Fibroblast of the aortic adventitia (primary cell): ENCODE results near the gene YWHAH. TPM values are rescaled to one million over a fixed set of nuclear protein-coding genes. Genes with fewer than 3 reads are reported as not detected.

ENCODE experiments used
- DNase-seq: peaks from one replicate; pipeline ENCODE4 v3.0.0-alpha.2; 2010; ENCODE audit warnings: low read depth
- H3K4me3 ChIP-seq: 2 replicates; pipeline ENCODE4 v1.5.1; 2011; ENCODE audit warnings: low read depth, mild to moderate bottlenecking, control low read depth, low read length, moderate library complexity
- CTCF ChIP-seq: IDR thresholded peaks from 2 replicates; pipeline ENCODE4 v1.5.1; 2011; ENCODE audit warnings: mild to moderate bottlenecking, low read length, control low read depth, inconsistent platforms; ENCODE audit not compliant: insufficient read depth
- total RNA-seq: library from RNA; depleted of rRNA; stranded (reverse); fragments of >200 nt; gene quantifications from 2 replicates; pipeline ENCODE4 v1.2.3, GENCODE V29; 2012; ENCODE audit warnings: low replicate concordance

The YWHAH gene
- total RNA-seq, 1 donor = 174 TPM

- H3K4me3 ChIP-seq = no peak overlapping the region
- no peak for TF ChIP-seq CTCF
- peak; percentile 22 for DNase-seq
These were observed 32.5 kb upstream of the YWHAH start for GRCh38 chr22:31911565-31912406.

- TF ChIP-seq CTCF = no peak
- no peak overlapping the region for H3K4me3 ChIP-seq
- DNase-seq = peak; percentile 69
These were observed 32.0 kb upstream of the YWHAH start for GRCh38 chr22:31912407-31912743.

DNA sequence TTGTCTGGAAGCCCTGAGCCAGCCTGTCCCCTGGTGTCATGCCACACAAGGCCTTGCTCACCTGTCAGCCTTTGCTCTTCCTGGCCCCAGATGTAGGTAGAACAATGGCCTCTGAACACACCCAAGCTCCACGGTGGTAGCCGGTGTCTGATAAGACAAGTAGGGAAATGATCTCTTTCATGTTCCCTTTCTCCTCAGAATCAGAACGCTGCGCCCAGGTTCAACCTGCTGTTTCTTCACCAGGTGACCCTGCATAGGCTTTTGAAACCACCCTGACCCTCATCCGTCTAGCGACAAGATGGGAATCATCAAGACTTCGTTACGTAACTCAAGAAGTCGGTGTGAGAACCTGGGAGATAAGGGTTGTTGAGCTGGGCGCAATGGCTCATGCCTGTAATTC lies 28.7 kb upstream of the YWHAH start:
- no peak for TF ChIP-seq CTCF
- DNase-seq = no peak
- no peak overlapping the region for H3K4me3 ChIP-seq

- no peak for TF ChIP-seq CTCF
- no peak for DNase-seq
- H3K4me3 ChIP-seq = no peak overlapping the region
These were observed 27.0 kb upstream of the YWHAH start for GRCh38 chr22:31917227-31917921.

DNA sequence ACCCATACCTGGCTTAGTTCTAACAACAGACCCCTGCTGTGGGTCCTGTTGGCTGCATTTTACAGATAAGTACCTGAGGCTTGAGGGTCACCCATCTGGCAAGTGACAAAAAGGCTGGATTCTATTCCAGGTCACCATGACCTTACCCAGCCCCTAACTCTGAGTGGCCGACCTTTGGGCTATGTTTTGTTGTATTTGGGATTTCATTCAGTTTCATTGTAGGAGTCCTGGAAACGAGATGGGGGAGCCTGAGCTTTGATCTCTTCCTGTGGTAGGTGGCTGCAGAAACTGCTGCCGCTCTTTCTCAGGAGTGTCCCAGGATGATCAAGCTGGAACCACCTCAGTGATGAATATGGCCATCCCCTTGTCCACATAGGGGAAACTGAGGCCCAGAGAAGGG lies 24.6 kb upstream of the YWHAH start:
- no peak for DNase-seq
- H3K4me3 ChIP-seq = no peak overlapping the region
- TF ChIP-seq CTCF = no peak

DNA sequence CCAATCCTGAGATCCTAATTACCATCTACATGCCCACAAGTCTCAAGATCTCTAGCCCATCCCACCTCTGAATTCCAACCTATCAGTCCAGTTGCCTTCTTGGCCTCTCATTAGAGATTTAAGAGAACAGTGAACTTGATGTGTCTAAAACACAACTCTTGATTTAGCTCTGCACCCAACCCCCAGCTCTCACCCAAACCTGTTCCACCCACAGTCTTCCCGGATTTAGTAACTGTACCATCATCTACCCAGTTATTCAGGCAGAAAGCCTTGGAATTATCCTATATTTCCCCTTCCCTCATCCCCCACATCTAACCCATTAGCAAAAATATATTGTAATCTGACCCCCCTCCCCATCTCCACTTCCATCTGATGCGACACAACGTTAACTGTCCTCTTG lies 24.0 kb upstream of the YWHAH start:
- H3K4me3 ChIP-seq = no peak overlapping the region
- no peak for TF ChIP-seq CTCF
- no peak for DNase-seq
